Stimulated activated naive CD8-positive, alpha-beta T cell treated with anti-CD3 and anti-CD28 coated beads, Interleukin-15, Interleukin-2, amounts not matched to agents 100 ng/mL and 50 ng/mL, for 24 hours (primary cell): ENCODE data around the gene IVNS1ABP.
"Not testable (repeated sequence)": the region's sequence is repeated elsewhere in the genome, so short reads cannot be mapped to it uniquely, and the experiment has no call there.

Experiments
- H3K27ac Mint-ChIP-seq: one replicate; pipeline ENCODE4 v1.8.0; 2021; ENCODE audit warnings: mild to moderate bottlenecking, mixed read lengths
- H3K27me3 Mint-ChIP-seq: one replicate; pipeline ENCODE4 v1.8.0; 2021; ENCODE audit warnings: mixed read lengths
- H3K36me3 Mint-ChIP-seq: one replicate; pipeline ENCODE4 v1.8.0; 2021; ENCODE audit warnings: low read depth, mixed read lengths
- H3K4me1 Mint-ChIP-seq: one replicate; pipeline ENCODE4 v1.8.0; 2021; ENCODE audit warnings: low read depth, mixed read lengths
- H3K4me3 Mint-ChIP-seq: one replicate; pipeline ENCODE4 v1.8.0; 2021; ENCODE audit warnings: mild to moderate bottlenecking, mixed read lengths
- H3K9me3 Mint-ChIP-seq: one replicate; pipeline ENCODE4 v1.8.0; 2021; ENCODE audit warnings: mixed read lengths

Gene IVNS1ABP

GRCh38 chr1:185263292-185263691, 53.8 kb downstream of the IVNS1ABP start:
- Mint-ChIP-seq H3K4me1 (no peaks in the 10 kb centered on the region), H3K36me3 (no peaks in the 10 kb centered on the region), H3K27ac (no peak overlapping the region), H3K4me3 (no peak overlapping the region), H3K27me3 (no peaks in the 10 kb centered on the region), H3K9me3 (peaks cover 10% of the 10 kb centered on the region)

GRCh38 chr1:185262151-185262550, 54.9 kb downstream of the IVNS1ABP start:
- Mint-ChIP-seq H3K9me3 (peaks cover 10% of the 10 kb centered on the region), H3K27ac (no peak overlapping the region), H3K36me3 (no peaks in the 10 kb centered on the region), H3K4me3 (no peak overlapping the region), H3K4me1 (peaks cover 3% of the 10 kb centered on the region), H3K27me3 (no peaks in the 10 kb centered on the region)

DNA sequence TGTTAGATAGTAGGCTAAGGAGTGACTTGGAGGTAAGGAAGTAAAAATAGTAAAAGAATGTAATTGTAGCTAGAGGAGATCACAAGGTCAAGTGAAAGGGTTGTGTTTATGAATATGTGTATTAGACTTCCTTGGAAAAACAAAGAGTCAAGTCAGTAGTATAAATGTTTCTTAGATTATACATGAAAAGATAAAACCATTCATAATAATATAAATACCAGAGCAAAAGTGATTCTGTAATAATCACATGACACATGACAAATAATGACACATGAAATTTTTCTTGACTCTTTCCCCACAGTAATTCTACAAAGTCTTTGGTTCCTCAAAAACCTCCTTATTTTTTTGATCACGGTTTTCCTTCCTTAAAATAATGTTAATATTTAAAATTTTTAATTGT, 56.4 kb downstream of the IVNS1ABP start:
- Mint-ChIP-seq H3K4me3 (no peak overlapping the region), H3K27me3 (no peaks in the 10 kb centered on the region), H3K27ac (no peak overlapping the region), H3K36me3 (no peaks in the 10 kb centered on the region), H3K9me3 (peaks cover 10% of the 10 kb centered on the region), H3K4me1 (peaks cover 3% of the 10 kb centered on the region)

GRCh38 chr1:185258676-185259075, 58.4 kb downstream of the IVNS1ABP start:
- Mint-ChIP-seq H3K27ac (no peak overlapping the region), H3K36me3 (peaks cover 4% of the 10 kb centered on the region), H3K4me1 (peaks cover 3% of the 10 kb centered on the region), H3K27me3 (no peaks in the 10 kb centered on the region), H3K9me3 (peaks cover 10% of the 10 kb centered on the region), H3K4me3 (no peak overlapping the region)

DNA sequence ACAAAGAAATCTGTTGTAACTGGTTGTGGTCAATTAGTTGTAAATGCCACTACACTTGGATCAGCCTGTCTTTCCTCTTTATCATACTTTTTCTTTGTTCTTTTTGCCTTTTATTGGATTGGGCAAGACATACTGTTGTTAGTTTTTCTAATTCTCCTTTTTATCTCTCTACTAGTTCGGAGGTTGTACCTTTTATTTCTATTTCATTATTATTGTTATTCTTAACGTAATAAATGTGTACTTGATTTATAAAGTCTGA, 59.2 kb downstream of the IVNS1ABP start:
- no peaks in the 10 kb centered on the region for H3K27me3 Mint-ChIP-seq
- H3K27ac Mint-ChIP-seq, result no peak overlapping the region
- H3K4me3 Mint-ChIP-seq, result peak overlapping the region; percentile 62
- H3K4me1 Mint-ChIP-seq, result peaks cover 3% of the 10 kb centered on the region
- peaks cover 4% of the 10 kb centered on the region for H3K36me3 Mint-ChIP-seq
- peaks cover 10% of the 10 kb centered on the region for H3K9me3 Mint-ChIP-seq

- not testable (repeated sequence) for H3K27ac Mint-ChIP-seq, H3K27me3 Mint-ChIP-seq, H3K4me1 Mint-ChIP-seq, H3K36me3 Mint-ChIP-seq
- peaks cover 10% of the 10 kb centered on the region for H3K9me3 Mint-ChIP-seq
- peak overlapping the region; percentile 62 for H3K4me3 Mint-ChIP-seq
These were observed 59.7 kb downstream of the IVNS1ABP start for GRCh38 chr1:185257116-185257949.

DNA sequence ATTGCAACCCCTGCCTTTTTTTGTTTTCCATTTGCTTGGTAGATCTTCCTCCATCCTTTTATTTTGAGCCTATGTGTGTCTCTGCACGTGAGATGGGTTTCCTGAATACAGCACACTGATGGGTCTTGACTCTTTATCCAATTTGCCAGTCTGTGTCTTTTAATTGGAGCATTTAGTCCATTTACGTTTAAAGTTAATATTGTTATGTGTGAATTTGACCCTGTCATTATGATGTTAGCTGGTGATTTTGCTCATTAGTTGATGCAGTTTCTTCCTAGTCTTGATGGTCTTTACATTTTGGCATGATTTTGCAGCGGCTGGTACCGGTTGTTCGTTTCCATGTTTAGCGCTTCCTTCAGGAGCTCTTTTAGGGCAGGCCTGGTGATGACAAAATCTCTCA, 61.4 kb downstream of the IVNS1ABP start:
- H3K27ac Mint-ChIP-seq, H3K4me3 Mint-ChIP-seq, H3K4me1 Mint-ChIP-seq, H3K36me3 Mint-ChIP-seq, H3K27me3 Mint-ChIP-seq: not testable (repeated sequence)
- H3K9me3 Mint-ChIP-seq, result peaks cover 10% of the 10 kb centered on the region

GRCh38 chr1:185252404-185252803, 64.6 kb downstream of the IVNS1ABP start:
- not testable (repeated sequence) for H3K9me3 Mint-ChIP-seq, H3K4me1 Mint-ChIP-seq, H3K36me3 Mint-ChIP-seq, H3K4me3 Mint-ChIP-seq, H3K27ac Mint-ChIP-seq, H3K27me3 Mint-ChIP-seq

DNA sequence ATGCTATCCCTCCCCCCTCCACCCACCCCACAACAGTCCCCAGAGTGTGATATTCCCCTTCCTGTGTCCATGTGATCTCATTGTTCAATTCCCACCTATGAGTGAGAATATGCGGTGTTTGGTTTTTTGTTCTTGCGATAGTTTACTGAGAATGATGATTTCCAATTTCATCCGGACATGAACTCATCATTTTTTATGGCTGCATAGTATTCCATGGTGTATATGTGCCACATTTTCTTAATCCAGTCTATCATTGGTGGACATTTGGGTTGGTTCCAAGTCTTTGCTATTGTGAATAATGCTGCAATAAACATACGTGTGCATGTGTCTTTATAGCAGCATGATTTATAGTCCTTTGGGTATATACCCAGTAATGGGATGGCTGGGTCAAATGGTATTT, 65.1 kb downstream of the IVNS1ABP start:
- H3K27me3 Mint-ChIP-seq, H3K27ac Mint-ChIP-seq, H3K4me1 Mint-ChIP-seq, H3K9me3 Mint-ChIP-seq, H3K36me3 Mint-ChIP-seq, H3K4me3 Mint-ChIP-seq: not testable (repeated sequence)

GRCh38 chr1:185250063-185250462, 67.0 kb downstream of the IVNS1ABP start:
- no peak overlapping the region for H3K27ac Mint-ChIP-seq
- no peaks in the 10 kb centered on the region for H3K27me3 Mint-ChIP-seq
- no peak overlapping the region for H3K4me3 Mint-ChIP-seq
- H3K36me3 Mint-ChIP-seq, result peaks cover 4% of the 10 kb centered on the region
- no peaks in the 10 kb centered on the region for H3K9me3 Mint-ChIP-seq
- H3K4me1 Mint-ChIP-seq, result no peaks in the 10 kb centered on the region

GRCh38 chr1:185249563-185249962, 67.5 kb downstream of the IVNS1ABP start:
- no peaks in the 10 kb centered on the region for H3K4me1 Mint-ChIP-seq
- no peaks in the 10 kb centered on the region for H3K27me3 Mint-ChIP-seq
- H3K36me3 Mint-ChIP-seq, result no peaks in the 10 kb centered on the region
- H3K9me3 Mint-ChIP-seq, result no peaks in the 10 kb centered on the region
- H3K4me3 Mint-ChIP-seq, result no peak overlapping the region
- H3K27ac Mint-ChIP-seq, result no peak overlapping the region
